Activated CD8-positive, alpha-beta memory T cell treated with anti-CD3 and anti-CD28 coated beads for 1 hour (primary cell): Measurements from ENCODE around the gene MTCL1.

Experiments
- DNase-seq, 2 donors: peaks; one replicate each; pipeline ENCODE4 v3.0.0-alpha.2; 2020; ENCODE audit warnings: low read depth in 1 of 2; ENCODE audit errors: extremely low read depth in 1 of 2

The MTCL1 gene

GRCh38 chr18:8788503-8789429 is 83.4 kb downstream of the MTCL1 start:
- no peak for DNase-seq

- DNase-seq = no peak
These were observed 85.9 kb downstream of the MTCL1 start for GRCh38 chr18:8791171-8791651.

- no peak for DNase-seq
These were observed 87.4 kb downstream of the MTCL1 start for GRCh38 chr18:8792688-8793316.

- DNase-seq = no peak
These were observed 88.2 kb downstream of the MTCL1 start for GRCh38 chr18:8793445-8794155.

GRCh38 chr18:8794156-8794933 is 89.0 kb downstream of the MTCL1 start:
- DNase-seq = no peak

- no peak for DNase-seq
These were observed 89.6 kb downstream of the MTCL1 start for GRCh38 chr18:8794934-8795280.

GRCh38 chr18:8795586-8796325 is 90.4 kb downstream of the MTCL1 start:
- no peak for DNase-seq

GRCh38 chr18:8797206-8797605 is 91.8 kb downstream of the MTCL1 start:
- DNase-seq = no peak

- DNase-seq = no peak
These were observed 93.6 kb downstream of the MTCL1 start for GRCh38 chr18:8799001-8799400.

- DNase-seq = no peak
These were observed 94.5 kb downstream of the MTCL1 start for GRCh38 chr18:8799596-8800441.

GRCh38 chr18:8800445-8800844 is 95.1 kb downstream of the MTCL1 start:
- DNase-seq = no peak

- no peak for DNase-seq
These were observed 95.5 kb downstream of the MTCL1 start for GRCh38 chr18:8800876-8801262.

- DNase-seq = no peak
These were observed 96.0 kb downstream of the MTCL1 start for GRCh38 chr18:8801263-8801901.

- DNase-seq = no peak
These were observed 96.8 kb downstream of the MTCL1 start for GRCh38 chr18:8802017-8802672.

- no peak for DNase-seq
These were observed 97.9 kb downstream of the MTCL1 start for GRCh38 chr18:8803063-8803795.

- no peak for DNase-seq
These were observed 98.6 kb downstream of the MTCL1 start for GRCh38 chr18:8803957-8804356.

- DNase-seq = no peak
These were observed 100.2 kb downstream of the MTCL1 start for GRCh38 chr18:8805552-8805951.
